ENCODE results near the gene SYNE2. TPM values are rescaled to one million over a fixed set of nuclear protein-coding genes. Genes with fewer than 3 reads are reported as not detected.

The SYNE2 gene
- total and polyA plus RNA-seq, 2 of the 8 experiments (the other 6 are each of a cell fraction or from before 2014, with no cell fraction given) = 32.6 to 46.1 TPM

- Histone ChIP-seq H3K36me3 (ENCODE audit: control insufficient read depth in 2 of 4, insufficient read depth in 4 of 4, low read length in 3 of 4) (peaks cover 0 to 7% (median 3%) of the 10 kb centered on the region in 4 experiments; a peak in 3 of 8 replicates), H3K56ac (replicated peaks; ENCODE audit: insufficient read length, low read depth, low read length) (no peak overlapping the region), H4K20me1 (replicated peaks in 1 of 2; ENCODE audit: control insufficient read depth in 1 of 2, insufficient read depth in 2 of 2, low read length in 2 of 2) (peaks cover 0 to 4% of the 10 kb centered on the region in 2 experiments), H3K9ac (replicated peaks in 1 of 4; ENCODE audit: extremely low read depth in 1 of 4, low read depth in 3 of 4, low read length in 3 of 4) (no peak overlapping the region), H3K4ac (replicated peaks; ENCODE audit: insufficient read length, low read depth, low read length) (no peak overlapping the region), H3K4me2 (ENCODE audit: insufficient read depth in 1 of 2, low read depth in 2 of 2, low read length in 2 of 2) (no peak overlapping the region), H2BK120ac (replicated peaks; ENCODE audit: low read depth, low read length) (no peak overlapping the region), H4K8ac (ENCODE audit: extremely low read depth, insufficient read depth, low read length) (0 out of 2 replicates have a peak overlapping the region, but pooled peaks have one; percentile 1), H3K79me2 (ENCODE audit: control insufficient read depth in 1 of 2, insufficient read depth in 2 of 2, low read length in 2 of 2) (no peaks in the 10 kb centered on the region; a peak in 2 of 4 replicates), H3K23me2 (ENCODE audit: low read depth, low read length) (peaks cover 3% of the 10 kb centered on the region; the same call in 1 of the 2 replicates), H3K4me3 (ENCODE audit: extremely low read depth in 1 of 4, insufficient read depth in 2 of 4, low read depth in 3 of 4, low read length in 4 of 4) (no peak overlapping the region), H3K27me3 (replicated peaks in 1 of 4; ENCODE audit: control insufficient read depth in 3 of 4, extremely low read depth in 1 of 4, insufficient read depth in 3 of 4, low read length in 3 of 4) (no peaks in the 10 kb centered on the region; a peak in 1 of 7 replicates), H3K4me1 (replicated peaks in 1 of 4; ENCODE audit: control insufficient read depth in 3 of 4, insufficient read depth in 4 of 4, low read length in 3 of 4) (peaks cover 0 to 3% (median 0%) of the 10 kb centered on the region in 4 experiments; a peak in 2 of 7 replicates), H3K27ac (ENCODE audit: low read depth, low read length) (no peak overlapping the region), H3K9me3 (ENCODE audit: insufficient read depth in 2 of 2, low read depth in 1 of 2, low read length in 1 of 2) (no peaks in the 10 kb centered on the region), H3K23ac (ENCODE audit: insufficient read length) (no peak overlapping the region), H3K14ac (ENCODE audit: insufficient read length) (no peak overlapping the region), H4K91ac (replicated peaks; ENCODE audit: insufficient read length, low read length) (peak overlapping the region; percentile 29), H2BK5ac (ENCODE audit: low read depth, low read length) (0 out of 2 replicates have a peak overlapping the region, but pooled peaks have one; percentile 26), H3K79me1 (ENCODE audit: low read depth, low read length) (no peaks in the 10 kb centered on the region), H2AK5ac (ENCODE audit: low read depth, low read length) (no peak overlapping the region), H2AFZ (ENCODE audit: low read length) (no peak overlapping the region), H2BK20ac (ENCODE audit: low read length) (no peak overlapping the region), H2BK15ac (ENCODE audit: low read length) (no peak overlapping the region), H2BK12ac (ENCODE audit: low read depth, low read length) (no peak overlapping the region), H3K18ac (ENCODE audit: extremely low read depth, low read length) (no peak overlapping the region), H4K5ac (ENCODE audit: insufficient read length, low read depth, low read length) (no peak overlapping the region)
- DNase-seq (ENCODE audit: low read depth in 1 of 2, low spot score in 2 of 2) = no peak
- POLR2A ChIA-PET (ENCODE audit: partially characterized antibody) = interaction anchor here (0.6 kb wide), 1 partner anchor 92 kb away, joined by 3 read pairs; no protein-coding TSS in a partner anchor
- no peak for FAIRE-seq
- 78% methylated on average over 9 of the region's 9 CpGs; no CpG with 5 or more reads in 1 of the 2 experiments for WGBS, 2 experiments (ENCODE audit: extremely low coverage in 1 of 2, insufficient coverage in 1 of 2, insufficient read length in 1 of 2, insufficient replicate concordance in 2 of 2, low coverage in 1 of 2, low lambda C conversion rate in 2 of 2, missing lambda C conversion rate in 1 of 2)
- CTCF ChIA-PET (ENCODE audit: partially characterized antibody) = interaction anchor here (0.6 kb wide), 2 partner anchors 176 to 231 kb away, joined by 3 read pairs; no protein-coding TSS in a partner anchor
- TF ChIP-seq FOSL1 (IDR thresholded peaks at IDR 0.05; ENCODE audit: insufficient read depth, low read depth, low read length) (no peak), CEBPB (IDR thresholded peaks at IDR 0.05; ENCODE audit: low read depth, low read length) (no peak), SIN3A (conservative IDR thresholded peaks at IDR 0.05 in 1 of 2, IDR thresholded peaks at IDR 0.05 in 1 of 2; ENCODE audit: low read depth in 1 of 2, low read length in 2 of 2) (no peak), BRCA1 (IDR thresholded peaks at IDR 0.05; ENCODE audit: low read depth, low read length) (no peak), NANOG (IDR thresholded peaks at IDR 0.05; ENCODE audit: insufficient read depth, low read depth, low read length, poor library complexity, severe bottlenecking) (no peak), SRF (IDR thresholded peaks at IDR 0.05; ENCODE audit: low read depth, low read length) (no peak)
Measured at GRCh38 chr14:63938198-63939005, 85.6 kb downstream of the SYNE2 start.

All from H1 (cell line).